Fibroblast of lung (primary cell): ENCODE measurements around the gene LRRC17.

ENCODE experiments used
- CTCF ChIP-seq, 2 donors: IDR thresholded peaks in 1 of 2; conservative IDR thresholded peaks in 1 of 2; 1 replicate in 1 of 2; 2 replicates in 1 of 2; pipeline ENCODE4 v1.5.1; 2011 to 2012; ENCODE audit warnings: low read length in 2 of 2, control low read depth in 1 of 2, inconsistent platforms in 1 of 2, low read depth in 1 of 2, mild to moderate bottlenecking in 1 of 2
- EZH2 ChIP-seq: IDR thresholded peaks from 2 replicates; pipeline ENCODE4 v1.5.1; 2012; ENCODE audit warnings: low read length, control low read depth, mild to moderate bottlenecking; ENCODE audit errors: missing control alignments

- TF ChIP-seq CTCF (conservative IDR thresholded peaks at IDR 0.05 in 1 of 2, IDR thresholded peaks at IDR 0.05 in 1 of 2; ENCODE audit: low read depth in 1 of 2, low read length in 2 of 2) (no peak), EZH2 (no peak)
These were observed 79.7 kb downstream of the LRRC17 start for GRCh38 chr7:102992509-102992937.
